ENCODE results near the gene COL3A1.

The COL3A1 gene

GRCh38 chr2:189024901-189025618, 50.9 kb downstream of the COL3A1 start:
- Histone ChIP-seq H3K27ac (no peak overlapping the region), H3K4me1 (no peaks in the 10 kb centered on the region), H3K9ac (no peak overlapping the region), H3K27me3 (no peaks in the 10 kb centered on the region), H3K36me3 (no peaks in the 10 kb centered on the region), H3K4me3 (no peak overlapping the region), H4K20me1 (no peaks in the 10 kb centered on the region), H3K9me3 (replicated peaks in 1 of 11) (no peaks in the 10 kb centered on the region), H3K4me2 (no peak overlapping the region)
- no peak for TF ChIP-seq Cebpa-rat (IDR thresholded peaks at IDR 0.05)

DNA sequence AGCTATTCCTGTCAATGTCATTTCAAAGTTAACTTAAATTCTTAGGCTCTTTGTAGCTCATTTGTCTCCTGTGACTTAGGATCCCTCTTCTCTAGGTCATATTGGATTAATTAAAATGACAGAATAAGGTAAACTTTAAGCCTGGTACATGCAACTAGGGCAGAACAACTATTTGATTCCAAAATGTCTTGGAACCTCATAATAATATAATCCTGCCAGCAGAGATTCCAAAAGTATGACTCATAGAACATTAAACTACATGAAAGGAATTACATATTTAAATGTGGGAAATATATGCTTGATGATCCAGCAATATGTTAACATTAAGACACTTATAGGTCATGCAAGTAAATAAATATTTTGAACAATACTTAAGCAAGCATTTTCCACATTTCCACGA, 63.3 kb downstream of the COL3A1 start:
- Histone ChIP-seq H3K36me3 (no peaks in the 10 kb centered on the region), H3K4me1 (peaks cover 0 to 10% (median 0%) of the 10 kb centered on the region in 10 experiments; a peak in 3 of 20 replicates), H3K4me3 (no peak overlapping the region), H4K20me1 (no peaks in the 10 kb centered on the region), H3K9me3 (replicated peaks in 1 of 11) (no peaks in the 10 kb centered on the region), H3K4me2 (no peak overlapping the region), H3K9ac (no peak overlapping the region), H3K27ac (no peak overlapping the region), H3K27me3 (no peaks in the 10 kb centered on the region)
- TF ChIP-seq Cebpa-rat (IDR thresholded peaks at IDR 0.05) = no peak

- Histone ChIP-seq H3K36me3 (no peaks in the 10 kb centered on the region), H4K20me1 (no peaks in the 10 kb centered on the region), H3K9ac (no peak overlapping the region), H3K27ac (no peak overlapping the region), H3K4me1 (no peaks in the 10 kb centered on the region), H3K9me3 (replicated peaks in 1 of 11) (no peaks in the 10 kb centered on the region), H3K4me3 (no peak overlapping the region), H3K27me3 (no peaks in the 10 kb centered on the region), H3K4me2 (no peak overlapping the region)
- no peak for TF ChIP-seq Cebpa-rat (IDR thresholded peaks at IDR 0.05)
Observed at GRCh38 chr2:189045836-189046235, 71.7 kb downstream of the COL3A1 start.

DNA sequence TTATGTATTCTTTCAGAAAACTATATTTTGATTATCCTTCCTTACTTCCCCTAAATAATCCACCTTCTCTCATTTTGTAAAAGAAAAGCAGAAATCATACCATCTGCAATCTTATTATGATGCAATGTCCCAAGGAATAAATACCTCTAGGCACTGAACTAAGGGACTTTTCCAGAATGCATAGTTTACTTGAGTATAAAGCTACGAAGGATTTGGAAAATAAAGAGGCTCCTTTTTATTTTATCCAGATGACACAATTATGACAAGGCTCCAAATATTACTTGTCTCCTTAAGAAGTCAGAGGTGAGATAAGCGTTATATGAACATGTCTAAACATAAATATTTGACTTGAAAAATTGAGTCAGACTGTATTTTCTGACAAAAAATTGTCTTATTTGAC, 72.1 kb downstream of the COL3A1 start:
- H3K9me3 ChIP-seq (replicated peaks in 1 of 11) = no peaks in the 10 kb centered on the region
- H3K27me3 ChIP-seq = no peaks in the 10 kb centered on the region
- no peak overlapping the region for H3K4me3 ChIP-seq
- H3K4me2 ChIP-seq = no peak overlapping the region
- no peak overlapping the region for H3K9ac ChIP-seq
- H3K27ac ChIP-seq = no peak overlapping the region
- no peaks in the 10 kb centered on the region for H4K20me1 ChIP-seq
- no peak for TF ChIP-seq Cebpa-rat (IDR thresholded peaks at IDR 0.05)
- no peaks in the 10 kb centered on the region for H3K4me1 ChIP-seq
- H3K36me3 ChIP-seq = no peaks in the 10 kb centered on the region

DNA sequence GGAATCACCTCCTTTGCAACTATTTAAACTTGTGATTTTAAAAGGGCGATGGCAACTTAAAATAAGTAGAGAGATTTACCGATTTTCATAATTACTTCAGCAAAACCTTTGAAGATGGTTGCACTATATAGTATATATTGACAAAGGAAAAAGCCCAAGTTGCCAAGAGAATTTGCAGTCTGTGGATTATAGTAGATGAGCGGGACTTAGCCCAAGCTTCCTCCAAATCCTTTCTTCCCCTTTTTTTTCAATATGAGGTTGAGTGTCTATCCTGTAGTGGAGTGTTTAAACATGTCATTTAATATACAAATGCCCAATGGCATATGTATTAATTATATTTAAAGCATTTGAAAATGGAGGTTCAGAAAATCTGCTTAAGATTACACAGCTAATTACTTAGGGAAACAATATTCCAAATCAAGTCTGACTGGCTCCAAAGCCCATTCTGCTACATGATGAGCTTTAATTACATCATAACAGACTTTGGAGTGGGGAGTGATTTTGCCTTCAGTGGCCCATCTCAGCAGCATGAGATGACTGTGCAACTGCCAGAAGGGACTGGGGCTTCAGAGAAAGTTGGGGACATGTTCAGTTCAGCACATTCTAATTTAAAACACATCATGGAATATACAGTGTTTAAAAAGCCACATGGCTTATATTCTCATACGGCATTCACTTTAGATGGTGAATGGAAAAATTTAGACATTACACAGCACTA, 73.2 kb downstream of the COL3A1 start:
- H3K4me2 ChIP-seq = no peak overlapping the region
- no peaks in the 10 kb centered on the region for H3K4me1 ChIP-seq
- no peaks in the 10 kb centered on the region for H3K27me3 ChIP-seq
- H4K20me1 ChIP-seq = no peaks in the 10 kb centered on the region
- no peaks in the 10 kb centered on the region for H3K36me3 ChIP-seq
- no peak overlapping the region for H3K9ac ChIP-seq
- no peak overlapping the region for H3K4me3 ChIP-seq
- H3K27ac ChIP-seq = no peak overlapping the region
- H3K9me3 ChIP-seq (replicated peaks in 1 of 11) = no peaks in the 10 kb centered on the region
- no peak for TF ChIP-seq Cebpa-rat (IDR thresholded peaks at IDR 0.05)

GRCh38 chr2:189048189-189048588, 74.0 kb downstream of the COL3A1 start:
- no peaks in the 10 kb centered on the region for H3K4me1 ChIP-seq
- H3K36me3 ChIP-seq = no peaks in the 10 kb centered on the region
- no peak for TF ChIP-seq Cebpa-rat (IDR thresholded peaks at IDR 0.05)
- no peaks in the 10 kb centered on the region for H3K9me3 ChIP-seq (replicated peaks in 1 of 11)
- H3K9ac ChIP-seq = no peak overlapping the region
- H3K4me3 ChIP-seq = no peak overlapping the region
- H3K4me2 ChIP-seq = no peak overlapping the region
- H3K27ac ChIP-seq = no peak overlapping the region
- no peaks in the 10 kb centered on the region for H4K20me1 ChIP-seq
- H3K27me3 ChIP-seq = no peaks in the 10 kb centered on the region

DNA sequence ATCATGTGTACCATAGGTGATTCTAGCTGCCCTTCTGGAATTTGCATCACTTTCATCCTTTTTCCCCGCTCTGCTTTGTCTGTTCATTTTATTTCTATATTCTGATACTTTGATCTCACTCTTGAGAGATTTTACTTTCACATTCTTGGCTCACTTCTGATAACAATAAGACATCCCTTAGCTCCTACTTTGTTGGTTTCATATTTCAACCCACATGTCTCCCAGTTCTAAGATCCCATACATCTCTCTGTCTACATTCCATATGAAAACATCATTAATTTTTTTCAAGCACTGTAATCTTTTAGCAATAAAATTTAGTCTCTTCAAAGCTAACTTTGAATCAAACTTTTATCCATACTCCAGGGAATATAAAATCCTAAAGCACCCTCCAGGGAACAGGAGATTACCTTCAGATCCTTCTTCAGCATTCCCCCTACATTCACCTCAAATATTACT, 75.6 kb downstream of the COL3A1 start:
- Histone ChIP-seq H3K4me2 (no peak overlapping the region), H4K20me1 (no peaks in the 10 kb centered on the region), H3K27me3 (no peaks in the 10 kb centered on the region), H3K27ac (no peak overlapping the region), H3K9me3 (replicated peaks in 1 of 11) (no peaks in the 10 kb centered on the region), H3K4me1 (no peaks in the 10 kb centered on the region), H3K4me3 (no peak overlapping the region), H3K36me3 (no peaks in the 10 kb centered on the region), H3K9ac (no peak overlapping the region)
- no peak for TF ChIP-seq Cebpa-rat (IDR thresholded peaks at IDR 0.05)

- H3K27ac ChIP-seq = no peak overlapping the region
- H3K4me3 ChIP-seq = no peak overlapping the region
- no peaks in the 10 kb centered on the region for H3K9me3 ChIP-seq (replicated peaks in 1 of 11)
- no peak overlapping the region for H3K4me2 ChIP-seq
- H3K9ac ChIP-seq = no peak overlapping the region
- H3K4me1 ChIP-seq = no peaks in the 10 kb centered on the region
- TF ChIP-seq Cebpa-rat (IDR thresholded peaks at IDR 0.05) = no peak
- no peaks in the 10 kb centered on the region for H3K27me3 ChIP-seq
- no peaks in the 10 kb centered on the region for H3K36me3 ChIP-seq
- no peaks in the 10 kb centered on the region for H4K20me1 ChIP-seq
Observed at GRCh38 chr2:189050165-189050712, 76.1 kb downstream of the COL3A1 start.

DNA sequence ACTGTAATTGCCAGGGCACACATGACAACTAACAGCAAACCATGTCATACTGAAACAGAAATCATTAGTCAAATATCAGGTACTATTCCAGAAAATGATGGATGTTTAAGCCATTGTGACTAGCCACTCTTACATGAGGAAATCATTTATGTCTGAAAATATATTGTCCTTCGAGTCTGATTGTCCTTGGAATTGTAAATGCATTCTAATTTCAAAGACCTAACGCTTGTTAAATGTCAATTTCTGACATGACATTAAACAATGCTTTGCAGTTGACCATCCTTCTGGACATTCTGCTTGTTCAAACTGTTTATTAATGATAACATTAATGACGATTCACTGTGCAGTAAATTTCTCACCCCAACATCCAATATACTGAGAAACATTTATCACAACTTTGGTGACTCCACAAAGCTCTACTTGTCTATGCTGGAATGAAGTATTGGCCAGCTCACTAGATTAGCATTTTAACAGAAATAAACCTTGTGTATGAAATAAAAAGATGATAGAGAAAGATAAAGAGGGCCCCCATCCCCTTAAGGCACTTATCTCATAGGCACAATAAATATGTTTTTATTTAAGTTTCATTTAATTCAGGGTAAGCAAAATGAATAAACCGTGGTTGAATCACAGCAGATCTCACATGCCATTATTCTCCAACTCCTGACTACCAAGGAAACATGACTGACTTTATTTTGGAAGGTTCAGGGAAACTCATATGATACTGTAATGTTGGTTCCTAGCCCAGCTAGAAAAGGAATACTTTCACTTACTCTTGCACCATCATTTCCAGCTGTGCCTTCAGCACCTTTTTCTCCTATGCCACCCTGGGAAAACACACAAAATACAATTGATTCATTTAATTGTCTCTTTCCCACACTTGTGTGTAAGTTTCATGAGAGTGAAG, 82.3 kb downstream of the COL3A1 start:
- Histone ChIP-seq H3K27me3 (no peaks in the 10 kb centered on the region), H4K20me1 (no peaks in the 10 kb centered on the region), H3K9me3 (replicated peaks in 1 of 11) (no peaks in the 10 kb centered on the region), H3K9ac (no peak overlapping the region), H3K27ac (no peak overlapping the region), H3K36me3 (no peaks in the 10 kb centered on the region), H3K4me2 (no peak overlapping the region), H3K4me1 (no peaks in the 10 kb centered on the region), H3K4me3 (no peak overlapping the region)
- no peak for TF ChIP-seq Cebpa-rat (IDR thresholded peaks at IDR 0.05)

All from BLaER1 treated with 17β-estradiol and CSF1 and Interleukin-3, amounts not matched to agents 10 nM and 100 nM (cell line).